Smooth muscle cell (in vitro differentiated cells): Measurements from ENCODE around the gene OR4L1. TPM values are rescaled to one million over a fixed set of nuclear protein-coding genes. Genes with fewer than 3 reads are reported as not detected.
"Not testable (repeated sequence)": the region's sequence is repeated elsewhere in the genome, so short reads cannot be mapped to it uniquely, and the experiment has no call there.

ENCODE experiments used
- DNase-seq: peaks from one replicate; lab custom pipeline; 2025; ENCODE audit not compliant: unreplicated experiment; lab: John Stamatoyannopoulos, UW
- H2AFZ ChIP-seq: fragments of 200-600 bp; sonication (generic); 2 replicates; pipeline ENCODE4 v1.6.0; 2016; ENCODE audit warnings: antibody characterized with exemption, low read depth, mild to moderate bottlenecking
- H3F3A ChIP-seq: fragments of 200-600 bp; sonication (generic); 2 replicates; pipeline ENCODE4 v1.6.0; 2017; ENCODE audit warnings: antibody characterized with exemption, low read depth
- H3K27ac ChIP-seq: fragments of 200-600 bp; sonication (generic); 2 replicates; pipeline ENCODE4 v1.5.1; 2016; ENCODE audit warnings: low read depth, mild to moderate bottlenecking
- H3K27me3 ChIP-seq: fragments of 200-600 bp; sonication (generic); 2 replicates; pipeline ENCODE4 v1.6.1; 2016; ENCODE audit warnings: low read depth, mild to moderate bottlenecking
- H3K36me3 ChIP-seq: fragments of 200-600 bp; sonication (generic); 2 replicates; pipeline ENCODE4 v1.5.1; 2016; ENCODE audit warnings: low read depth
- H3K4me1 ChIP-seq: fragments of 200-600 bp; sonication (generic); 2 replicates; pipeline ENCODE4 v1.5.1; 2016; ENCODE audit warnings: low read depth
- H3K4me2 ChIP-seq: fragments of 200-600 bp; sonication (generic); 2 replicates; pipeline ENCODE4 v1.6.0; 2016; ENCODE audit warnings: mild to moderate bottlenecking
- H3K4me3 ChIP-seq: fragments of 200-600 bp; sonication (generic); 2 replicates; pipeline ENCODE4 v1.5.1; 2016; ENCODE audit warnings: mild to moderate bottlenecking
- H3K79me2 ChIP-seq: fragments of 200-600 bp; sonication (generic); 2 replicates; pipeline ENCODE4 v1.6.0; 2016; ENCODE audit warnings: low read depth, mild to moderate bottlenecking
- H3K9ac ChIP-seq: fragments of 200-600 bp; sonication (generic); 2 replicates; pipeline ENCODE4 v1.6.0; 2016; ENCODE audit warnings: low read depth
- H3K9me3 ChIP-seq: fragments of 200-600 bp; sonication (generic); replicated peaks from 2 replicates; pipeline ENCODE4 v1.5.1; 2016; ENCODE audit warnings: low read depth
- H4K20me1 ChIP-seq: fragments of 200-600 bp; sonication (generic); 2 replicates; pipeline ENCODE4 v1.6.0; 2016; ENCODE audit warnings: low read depth
- WGBS: methylation state at CpG from one replicate; pipeline ENCODE4 v1.1.7; 2016; ENCODE audit warnings: low lambda C conversion rate; 5-methylcytosine and 5-hydroxymethylcytosine counted together
- polyA plus RNA-seq: library from polyadenylated mRNA; unstranded; fragments of >200 nt; fragmentation: Nextera tagmentation; extraction: Ambion mirVana; gene quantifications from 2 replicates; pipeline ENCODE4 v1.2.1, GENCODE V29; 2016
- small RNA-seq: library from RNA; depleted of rRNA; stranded (forward); fragments of <200 nt; gene quantifications from one replicate; pipeline ENCODE3, GENCODE V24; 2014
- total RNA-seq: library from RNA; depleted of rRNA; stranded (reverse); fragments of >200 nt; gene quantifications from 2 replicates; pipeline ENCODE4 v1.2.3, GENCODE V29; 2014
- TF ChIP-seq, protein P1 (sequence below): fragments of 200-600 bp; sonication (generic); IDR thresholded peaks from 2 replicates; pipeline ENCODE4 v1.5.1; 2017; ENCODE audit warnings: borderline replicate concordance, mild to moderate bottlenecking, antibody characterized with exemption; ENCODE audit not compliant: insufficient read depth, poor library complexity, severe bottlenecking

The OR4L1 gene
- total and polyA plus RNA-seq, 2 experiments from 2014 or later, result not detected

DNA sequence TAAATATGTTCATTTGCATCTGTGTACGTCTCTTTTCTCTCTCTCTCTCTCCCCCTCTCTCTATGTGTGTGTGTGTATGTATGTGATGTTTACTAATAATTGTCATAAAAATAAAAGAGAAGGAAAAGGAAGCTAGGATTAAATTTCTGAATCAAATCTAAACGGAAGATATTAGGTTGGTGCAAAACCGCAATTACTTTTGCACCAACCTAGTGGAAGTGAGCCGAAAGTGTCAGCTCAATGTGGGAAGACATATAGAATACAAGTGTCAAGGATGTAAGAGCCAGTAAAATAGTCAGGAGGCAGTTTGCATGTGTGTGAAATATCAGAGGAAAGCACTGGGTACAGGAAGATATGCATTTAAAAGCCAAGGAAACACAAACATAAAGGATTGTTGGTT, 32.2 kb downstream of the OR4L1 start:
- H3K9me3 ChIP-seq, result peaks cover 16% of the 10 kb centered on the region
- no peaks in the 10 kb centered on the region for H3K27me3 ChIP-seq
- no peaks in the 10 kb centered on the region for H3K79me2 ChIP-seq
- H3K4me1 ChIP-seq, result no peaks in the 10 kb centered on the region
- TF ChIP-seq, protein P1, sequence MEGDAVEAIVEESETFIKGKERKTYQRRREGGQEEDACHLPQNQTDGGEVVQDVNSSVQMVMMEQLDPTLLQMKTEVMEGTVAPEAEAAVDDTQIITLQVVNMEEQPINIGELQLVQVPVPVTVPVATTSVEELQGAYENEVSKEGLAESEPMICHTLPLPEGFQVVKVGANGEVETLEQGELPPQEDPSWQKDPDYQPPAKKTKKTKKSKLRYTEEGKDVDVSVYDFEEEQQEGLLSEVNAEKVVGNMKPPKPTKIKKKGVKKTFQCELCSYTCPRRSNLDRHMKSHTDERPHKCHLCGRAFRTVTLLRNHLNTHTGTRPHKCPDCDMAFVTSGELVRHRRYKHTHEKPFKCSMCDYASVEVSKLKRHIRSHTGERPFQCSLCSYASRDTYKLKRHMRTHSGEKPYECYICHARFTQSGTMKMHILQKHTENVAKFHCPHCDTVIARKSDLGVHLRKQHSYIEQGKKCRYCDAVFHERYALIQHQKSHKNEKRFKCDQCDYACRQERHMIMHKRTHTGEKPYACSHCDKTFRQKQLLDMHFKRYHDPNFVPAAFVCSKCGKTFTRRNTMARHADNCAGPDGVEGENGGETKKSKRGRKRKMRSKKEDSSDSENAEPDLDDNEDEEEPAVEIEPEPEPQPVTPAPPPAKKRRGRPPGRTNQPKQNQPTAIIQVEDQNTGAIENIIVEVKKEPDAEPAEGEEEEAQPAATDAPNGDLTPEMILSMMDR, result no peak
- no peak overlapping the region for H3K4me3 ChIP-seq
- H3K36me3 ChIP-seq, result no peaks in the 10 kb centered on the region
- no peaks in the 10 kb centered on the region for H4K20me1 ChIP-seq
- H3K4me2 ChIP-seq, result no peak overlapping the region
- H2AFZ ChIP-seq, result no peak overlapping the region
- H3K9ac ChIP-seq, result no peak overlapping the region
- 55% methylated on average over 4 of the region's 4 CpGs for WGBS
- no peak overlapping the region for H3K27ac ChIP-seq
- DNase-seq, result no peak
- no peaks in the 10 kb centered on the region for H3F3A ChIP-seq

DNA sequence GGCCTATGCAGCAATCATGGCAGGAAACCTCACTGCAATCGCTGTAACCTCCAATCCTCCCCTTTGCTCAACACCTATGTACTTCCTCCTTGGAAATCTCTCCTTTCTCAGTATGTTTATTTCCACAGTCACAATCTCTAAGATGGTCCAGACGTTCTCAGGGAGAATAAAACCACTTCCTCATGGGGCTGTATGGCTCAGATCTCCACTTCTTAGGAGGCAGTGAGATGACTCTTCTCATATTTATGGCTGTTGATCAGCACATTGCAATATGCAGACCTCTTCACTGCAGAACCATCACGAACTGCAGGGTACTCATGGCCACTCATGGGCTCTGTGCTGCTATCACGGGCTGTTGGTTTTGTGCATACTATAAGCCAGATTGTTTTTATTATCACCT, 33.6 kb downstream of the OR4L1 start:
- Histone ChIP-seq H3F3A (no peaks in the 10 kb centered on the region), H3K27me3 (no peaks in the 10 kb centered on the region), H3K9me3 (peaks cover 16% of the 10 kb centered on the region), H3K79me2 (no peaks in the 10 kb centered on the region), H3K27ac (no peak overlapping the region), H2AFZ (no peak overlapping the region), H3K9ac (no peak overlapping the region), H3K4me1 (no peaks in the 10 kb centered on the region), H3K36me3 (no peaks in the 10 kb centered on the region), H3K4me2 (no peak overlapping the region), H3K4me3 (no peak overlapping the region), H4K20me1 (no peaks in the 10 kb centered on the region)
- TF ChIP-seq, protein P1, result no peak
- no peak for DNase-seq
- 37% methylated on average over 4 of the region's 4 CpGs for WGBS

DNA sequence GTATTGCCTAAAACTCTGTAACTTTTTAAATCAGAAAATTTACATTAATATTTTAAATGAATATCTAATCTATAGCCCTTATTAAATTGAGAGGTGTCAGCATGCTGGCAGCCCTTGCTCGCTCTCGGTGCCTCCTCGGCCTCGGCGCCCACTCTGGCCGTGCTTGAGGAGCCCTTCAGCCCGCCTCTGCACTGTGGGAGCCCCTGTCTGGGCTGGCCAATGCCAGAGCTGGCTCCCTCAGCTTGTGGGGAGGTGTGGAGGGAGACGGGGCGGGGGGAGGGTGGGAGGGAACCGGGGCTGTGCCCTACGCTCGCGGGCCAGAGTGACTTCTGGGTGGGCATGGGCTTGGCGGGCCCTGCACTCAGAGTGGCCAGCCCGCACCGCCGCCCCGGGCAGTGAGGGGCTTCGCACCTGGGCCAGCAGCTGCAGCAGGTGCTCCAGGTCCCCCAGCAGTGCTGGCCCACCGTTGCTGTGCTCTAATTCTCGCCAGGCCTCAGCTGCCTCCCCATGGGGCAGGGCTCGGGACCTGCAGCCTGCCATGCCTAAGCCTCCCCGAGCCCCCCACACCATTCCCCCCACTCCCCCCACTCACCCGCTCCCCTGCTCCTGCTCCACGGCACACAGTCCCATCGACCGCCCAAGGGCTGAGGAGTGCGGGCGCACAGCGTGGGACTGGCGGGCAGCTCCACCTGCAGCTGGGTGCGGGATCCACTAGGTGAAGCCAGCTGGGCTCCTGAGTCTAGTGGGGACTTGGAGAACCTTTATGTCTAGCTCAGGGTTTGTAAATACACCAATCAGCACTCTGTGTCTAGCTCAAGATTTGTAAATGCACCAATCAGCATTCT, 39.3 kb downstream of the OR4L1 start:
- H3K4me3 ChIP-seq, H3K79me2 ChIP-seq, DNase-seq, H3K4me2 ChIP-seq, H3K9ac ChIP-seq, H3K4me1 ChIP-seq, H3K36me3 ChIP-seq, H3K9me3 ChIP-seq, H4K20me1 ChIP-seq, H3K27me3 ChIP-seq, H3F3A ChIP-seq, H3K27ac ChIP-seq, H2AFZ ChIP-seq: not testable (repeated sequence)
- WGBS, result 88% methylated on average over 19 of the region's 32 CpGs

DNA sequence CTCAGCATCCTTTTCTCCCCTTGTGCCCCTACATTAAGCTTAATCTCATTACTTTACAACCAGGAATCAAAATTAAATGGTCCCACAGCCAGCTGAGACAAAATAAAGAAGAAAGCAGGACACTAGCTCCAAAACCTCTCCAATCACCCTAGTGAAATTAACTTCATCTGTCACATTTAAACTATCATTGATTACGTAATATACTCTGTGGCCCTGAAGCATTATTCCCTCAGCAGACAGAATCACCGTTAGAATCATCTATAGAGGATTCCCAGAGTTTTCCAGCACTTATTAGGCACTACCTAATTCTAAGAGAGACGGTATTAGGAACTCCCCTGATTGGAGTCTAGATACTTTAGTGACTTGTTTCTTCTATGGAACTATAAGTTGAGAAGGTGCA, 50.6 kb downstream of the OR4L1 start, which contains the start of gene OR4K17:
OR4K17 (plus strand) TSS at position 302 of the 400 bp plus-strand sequence. CDS start 6,761 bp downstream, outside the sequence.
- H3K4me1 ChIP-seq, result no peaks in the 10 kb centered on the region
- no peaks in the 10 kb centered on the region for H4K20me1 ChIP-seq
- WGBS, result 51% methylated on average over 3 of the region's 3 CpGs
- no peaks in the 10 kb centered on the region for H3F3A ChIP-seq
- H2AFZ ChIP-seq, result no peak within 1 kb of the TSS
- no peaks in the 10 kb centered on the region for H3K79me2 ChIP-seq
- TF ChIP-seq, protein P1, result no peak
- no peak for DNase-seq
- H3K27ac ChIP-seq, result no peak within 1 kb of the TSS
- H3K4me3 ChIP-seq, result no peak within 1 kb of the TSS
- no peaks in the 10 kb centered on the region for H3K27me3 ChIP-seq
- no peaks in the 10 kb centered on the region for H3K36me3 ChIP-seq
- no peak within 1 kb of the TSS for H3K9ac ChIP-seq
- H3K9me3 ChIP-seq, result no peaks in the 10 kb centered on the region
- H3K4me2 ChIP-seq, result no peak within 1 kb of the TSS

Small RNAs within 50 kb of the gene (small RNA-seq; reads per million reads assigned to genes)
- gene RNA5SP380, result not detected

Other genes starting within 250 kb of the OR4L1 start
- not detected in 2 replicates for gene OR4K2, start 184.9 kb upstream of the OR4L1 start, total RNA-seq
- gene OR4K2, start 184.9 kb upstream of the OR4L1 start, polyA plus RNA-seq, result not detected in 2 replicates
- not detected in 2 replicates for gene OR4K5, start 139.4 kb upstream of the OR4L1 start, total RNA-seq
- gene OR4K5, start 139.4 kb upstream of the OR4L1 start, polyA plus RNA-seq, result not detected in 2 replicates
- gene OR4K1, start 129.1 kb upstream of the OR4L1 start, total RNA-seq, result not detected in 2 replicates
- not detected in 2 replicates for gene OR4K1, start 129.1 kb upstream of the OR4L1 start, polyA plus RNA-seq
- not detected in 2 replicates for gene OR4K15, start 84.5 kb upstream of the OR4L1 start, total RNA-seq
- not detected in 2 replicates for gene OR4K15, start 84.5 kb upstream of the OR4L1 start, polyA plus RNA-seq
- gene OR4Q2, start 57.9 kb upstream of the OR4L1 start, total RNA-seq, result not detected in 2 replicates
- not detected in 2 replicates for gene OR4Q2, start 57.9 kb upstream of the OR4L1 start, polyA plus RNA-seq
- gene OR4K14, start 40.7 kb upstream of the OR4L1 start, total RNA-seq, result not detected in 2 replicates
- not detected in 2 replicates for gene OR4K14, start 40.7 kb upstream of the OR4L1 start, polyA plus RNA-seq
- gene OR4K13, start 24.0 kb upstream of the OR4L1 start, total RNA-seq, result not detected in 2 replicates
- gene OR4K13, start 24.0 kb upstream of the OR4L1 start, polyA plus RNA-seq, result not detected in 2 replicates
- gene OR4K17, start 50.7 kb downstream of the OR4L1 start, total RNA-seq, result not detected in 2 replicates
- gene OR4K17, start 50.7 kb downstream of the OR4L1 start, polyA plus RNA-seq, result not detected in 2 replicates
- gene OR4N5, start 78.8 kb downstream of the OR4L1 start, total RNA-seq, result not detected in 2 replicates
- gene OR4N5, start 78.8 kb downstream of the OR4L1 start, polyA plus RNA-seq, result not detected in 2 replicates
- not detected in 2 replicates for gene OR11G2, start 130.9 kb downstream of the OR4L1 start, total RNA-seq
- not detected in 2 replicates for gene OR11G2, start 130.9 kb downstream of the OR4L1 start, polyA plus RNA-seq
- gene OR11H6, start 163.7 kb downstream of the OR4L1 start, total RNA-seq, result not detected in 2 replicates
- gene OR11H6, start 163.7 kb downstream of the OR4L1 start, polyA plus RNA-seq, result not detected in 2 replicates
- not detected in 2 replicates for gene OR11H7, start 168.9 kb downstream of the OR4L1 start, total RNA-seq
- not detected in 2 replicates for gene OR11H7, start 168.9 kb downstream of the OR4L1 start, polyA plus RNA-seq
- not detected in 2 replicates for gene OR11H4, start 179.2 kb downstream of the OR4L1 start, total RNA-seq
- gene OR11H4, start 179.2 kb downstream of the OR4L1 start, polyA plus RNA-seq, result not detected in 2 replicates
- gene TTC5, start 245.9 kb downstream of the OR4L1 start, total RNA-seq, result 16.3 and 18.7 TPM in 2 replicates
- gene TTC5, start 245.9 kb downstream of the OR4L1 start, polyA plus RNA-seq, result 13.4 and 17.9 TPM in 2 replicates